Stimulated activated naive CD4-positive, alpha-beta T cell treated with Interleukin-2 at 50 U/mL for 16 hours (primary cell): ENCODE results near the gene GRK5.
"Not testable (repeated sequence)": the region's sequence is repeated elsewhere in the genome, so short reads cannot be mapped to it uniquely, and the experiment has no call there.

ENCODE experiments used
- DNase-seq: peaks from one replicate; lab custom pipeline; 2025; lab: John Stamatoyannopoulos, UW

GRK5 gene

DNA sequence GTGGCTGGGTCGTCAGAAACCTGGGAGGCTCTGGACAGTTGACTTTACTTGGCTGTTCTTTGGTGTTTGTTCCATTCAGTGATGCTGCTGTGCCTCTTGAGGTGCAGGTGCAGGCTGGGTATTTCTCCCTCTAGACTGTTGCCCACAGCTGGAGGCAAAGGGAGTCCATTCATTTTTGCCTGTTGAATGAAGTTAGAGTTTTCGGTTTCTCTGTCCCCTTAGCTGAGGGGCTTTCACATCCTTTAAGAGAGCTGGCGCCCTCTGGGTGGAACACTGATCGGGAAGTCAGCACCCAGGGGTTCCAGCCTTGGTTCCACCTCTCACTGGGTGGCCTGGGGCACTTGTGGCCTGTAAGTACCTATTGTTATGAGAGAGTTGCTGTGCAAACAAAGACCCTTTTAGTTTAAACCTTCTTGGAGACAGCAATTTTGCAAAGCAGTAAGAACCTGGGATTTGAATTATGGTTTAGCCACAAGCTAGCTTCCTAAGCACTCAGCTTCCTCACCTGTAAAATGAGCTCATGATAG, 67.2 kb downstream of the GRK5 start:
- DNase-seq = no peak

DNA sequence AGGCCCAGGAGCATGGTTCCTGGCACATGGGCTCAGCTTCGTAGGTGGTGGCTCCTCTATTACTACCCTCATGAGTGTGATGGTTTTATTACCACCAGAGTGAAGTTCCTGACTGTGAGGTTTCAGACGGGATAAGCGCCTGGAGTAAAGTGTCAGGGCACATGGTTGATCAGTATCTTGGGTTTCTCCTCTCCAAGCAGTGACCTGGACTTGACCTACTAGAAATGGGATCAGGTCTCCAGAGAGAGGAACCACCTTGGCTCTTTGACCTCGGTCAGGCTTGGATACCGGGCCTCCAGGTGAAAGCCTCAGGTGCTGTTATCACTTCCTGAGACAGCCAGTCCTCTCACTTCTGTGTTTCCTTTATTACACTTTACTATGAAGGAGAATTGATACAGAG, 67.7 kb downstream of the GRK5 start:
- no peak for DNase-seq

DNA sequence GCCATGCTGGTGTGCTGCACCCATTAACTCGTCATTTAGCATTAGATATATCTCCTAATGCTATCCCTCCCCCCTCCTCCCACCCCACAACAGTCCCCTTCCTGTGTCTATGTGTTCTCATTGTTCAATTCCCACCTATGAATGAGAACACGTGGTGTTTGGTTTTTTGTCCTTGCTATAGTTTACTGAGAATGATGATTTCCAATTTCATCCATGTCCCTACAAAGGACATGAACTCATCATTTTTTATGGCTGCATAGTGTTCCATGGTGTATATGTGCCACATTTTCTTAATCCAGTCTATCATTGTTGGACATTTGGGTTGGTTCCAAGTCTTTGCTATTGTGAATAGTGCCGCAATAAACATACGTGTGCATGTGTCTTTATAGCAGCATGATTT, 68.8 kb downstream of the GRK5 start:
- DNase-seq = not testable (repeated sequence)

DNA sequence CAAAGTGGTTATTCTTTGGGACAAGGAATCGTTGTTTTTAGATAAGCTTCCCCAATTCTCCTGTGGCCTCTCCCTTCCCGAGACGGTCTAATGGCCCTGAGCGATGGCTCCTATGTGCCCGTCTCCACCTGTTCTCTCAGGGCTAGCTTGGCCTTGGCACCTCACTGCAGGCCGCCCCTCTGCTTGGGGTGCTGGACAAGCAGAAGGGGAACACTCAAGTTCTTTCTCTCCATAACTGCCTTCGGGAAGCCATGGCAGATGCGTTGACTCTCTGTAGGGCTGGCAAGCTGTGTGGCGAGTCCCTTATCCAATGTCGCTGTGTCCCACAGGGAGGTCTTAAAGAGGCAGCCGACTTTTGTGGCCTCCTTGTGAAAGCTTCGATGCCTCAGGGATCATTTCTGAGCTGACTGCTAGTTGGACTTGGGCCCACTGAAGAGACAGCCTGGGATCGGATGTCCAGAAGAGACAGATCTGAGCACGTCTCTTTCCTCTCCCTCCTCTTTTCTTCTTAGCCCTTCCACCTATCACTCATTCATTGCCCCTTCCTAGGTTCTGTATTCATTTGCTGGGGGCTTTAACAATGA, 70.8 kb downstream of the GRK5 start:
- DNase-seq = no peak

DNA sequence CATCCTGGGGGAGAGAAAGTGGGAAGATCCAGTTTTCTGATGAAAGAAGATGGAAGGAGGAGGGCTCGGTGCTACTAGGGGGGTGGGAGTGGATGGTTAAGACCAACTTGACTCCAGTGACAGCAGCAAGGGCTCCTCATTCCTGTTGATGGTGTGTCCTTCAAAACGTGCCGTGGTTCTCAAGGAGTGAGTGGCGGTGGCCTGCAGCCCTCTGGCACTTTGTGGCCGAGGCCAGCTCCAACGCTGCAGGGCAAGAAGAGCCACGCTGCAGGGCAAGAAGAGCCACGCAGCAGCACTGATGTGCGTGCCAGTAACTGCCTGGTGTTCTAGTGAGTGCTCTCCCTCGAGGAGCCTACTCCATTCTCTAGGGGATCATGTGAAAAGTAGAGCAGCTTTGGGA, 72.1 kb downstream of the GRK5 start:
- DNase-seq = no peak

DNA sequence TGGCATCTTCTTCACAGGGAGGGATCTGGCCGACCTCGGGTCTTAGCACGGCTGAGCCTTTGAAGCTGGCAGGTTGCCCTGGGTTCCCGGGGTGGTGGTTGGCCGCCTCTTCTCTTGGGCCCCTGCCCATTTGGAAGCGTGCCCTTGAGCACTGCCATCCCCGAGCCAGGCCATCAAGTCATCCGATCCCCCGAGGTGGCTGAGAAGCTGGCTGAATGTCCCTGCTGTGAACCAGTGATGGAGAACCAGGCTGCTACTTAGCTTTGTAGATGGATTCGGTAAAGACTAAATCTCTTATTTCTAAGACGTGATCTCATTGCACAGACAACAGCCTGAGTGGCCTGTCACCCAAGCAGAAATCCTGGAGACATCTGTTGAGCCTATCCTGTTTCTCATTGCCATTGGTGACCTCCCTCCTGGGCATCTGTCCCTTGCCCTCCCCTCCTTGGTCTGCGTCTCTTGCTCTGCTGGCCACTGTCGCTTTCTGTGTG, 74.3 kb downstream of the GRK5 start:
- no peak for DNase-seq

DNA sequence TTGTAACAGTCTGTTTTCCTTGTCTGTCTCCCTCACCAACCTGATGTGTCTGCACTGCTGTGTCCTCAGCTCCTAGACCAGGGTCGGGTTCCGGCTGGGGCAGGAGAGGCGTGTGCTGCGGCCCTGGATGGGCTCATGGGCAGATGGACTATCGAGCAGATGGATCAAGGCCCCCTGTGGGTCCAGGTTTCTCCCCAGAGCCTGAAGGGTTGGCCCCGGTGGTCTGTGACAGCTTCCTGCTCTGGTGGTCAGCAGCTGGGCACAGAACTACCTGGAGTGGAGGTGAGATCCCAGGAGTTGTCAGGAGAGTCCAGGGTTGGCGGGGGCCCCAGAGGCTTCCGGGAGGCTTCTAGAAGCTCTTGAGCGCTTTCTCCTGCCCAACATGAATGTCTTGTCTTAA, 75.1 kb downstream of the GRK5 start:
- no peak for DNase-seq

DNA sequence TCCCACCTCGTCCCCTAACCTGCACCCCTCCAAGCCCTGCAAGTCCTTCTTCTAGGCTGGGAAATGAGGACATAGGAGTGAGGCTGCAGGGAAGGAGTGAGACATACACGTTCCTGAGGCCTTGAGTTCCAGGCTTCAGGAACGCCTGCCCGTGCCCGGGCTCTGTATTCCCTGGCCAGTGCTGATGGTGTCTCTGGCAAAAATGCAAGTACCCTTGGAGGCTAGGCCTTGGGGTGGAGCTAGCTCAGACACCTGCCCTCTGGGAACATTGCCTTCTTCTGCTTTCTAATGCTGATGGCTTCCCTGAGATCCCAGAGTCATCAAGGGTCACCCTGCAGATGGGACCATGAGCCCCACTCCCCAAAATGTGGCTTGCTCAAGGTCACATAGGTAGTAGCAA, 76.0 kb downstream of the GRK5 start:
- no peak for DNase-seq

DNA sequence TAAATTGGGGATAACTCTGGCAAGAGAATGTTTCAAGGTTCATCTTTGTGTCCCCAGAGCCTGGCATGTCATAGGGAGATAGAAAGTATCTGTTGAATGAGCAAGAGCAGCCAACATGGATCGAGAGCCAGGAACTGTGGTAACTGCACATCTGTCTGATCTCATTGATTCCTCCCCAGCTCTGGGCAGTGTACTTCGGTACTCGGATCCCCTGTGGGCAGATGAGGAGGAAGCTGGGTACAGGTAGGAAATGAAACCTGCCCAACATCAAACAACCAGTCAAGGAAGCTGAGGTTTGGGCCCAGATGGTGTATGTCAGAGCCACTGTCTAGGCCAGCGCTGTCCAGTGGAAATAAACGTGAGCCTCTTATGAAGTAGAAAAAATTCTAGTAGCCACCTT, 76.4 kb downstream of the GRK5 start:
- DNase-seq = peak; percentile 10

DNA sequence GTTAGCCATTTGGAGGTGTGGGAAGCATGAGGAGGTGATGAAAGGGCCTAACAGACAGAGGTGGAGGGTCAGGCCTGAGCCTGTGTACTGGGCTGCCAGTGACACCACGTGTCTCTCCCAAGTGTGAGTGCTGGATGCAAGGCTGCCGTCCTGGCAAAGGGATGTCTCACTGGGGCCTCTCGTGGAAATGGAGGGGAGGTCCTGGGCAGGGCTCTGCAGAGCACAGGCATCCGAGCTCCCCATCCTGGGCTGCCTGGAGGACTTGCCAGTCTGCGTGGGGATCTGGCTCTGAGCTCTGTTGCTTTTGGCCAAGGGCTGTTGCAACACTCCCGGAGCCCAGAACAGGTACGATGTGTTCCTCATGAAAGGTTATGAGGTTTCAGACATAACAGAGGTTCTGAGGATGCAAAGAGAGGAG, 77.3 kb downstream of the GRK5 start:
- DNase-seq = no peak

DNA sequence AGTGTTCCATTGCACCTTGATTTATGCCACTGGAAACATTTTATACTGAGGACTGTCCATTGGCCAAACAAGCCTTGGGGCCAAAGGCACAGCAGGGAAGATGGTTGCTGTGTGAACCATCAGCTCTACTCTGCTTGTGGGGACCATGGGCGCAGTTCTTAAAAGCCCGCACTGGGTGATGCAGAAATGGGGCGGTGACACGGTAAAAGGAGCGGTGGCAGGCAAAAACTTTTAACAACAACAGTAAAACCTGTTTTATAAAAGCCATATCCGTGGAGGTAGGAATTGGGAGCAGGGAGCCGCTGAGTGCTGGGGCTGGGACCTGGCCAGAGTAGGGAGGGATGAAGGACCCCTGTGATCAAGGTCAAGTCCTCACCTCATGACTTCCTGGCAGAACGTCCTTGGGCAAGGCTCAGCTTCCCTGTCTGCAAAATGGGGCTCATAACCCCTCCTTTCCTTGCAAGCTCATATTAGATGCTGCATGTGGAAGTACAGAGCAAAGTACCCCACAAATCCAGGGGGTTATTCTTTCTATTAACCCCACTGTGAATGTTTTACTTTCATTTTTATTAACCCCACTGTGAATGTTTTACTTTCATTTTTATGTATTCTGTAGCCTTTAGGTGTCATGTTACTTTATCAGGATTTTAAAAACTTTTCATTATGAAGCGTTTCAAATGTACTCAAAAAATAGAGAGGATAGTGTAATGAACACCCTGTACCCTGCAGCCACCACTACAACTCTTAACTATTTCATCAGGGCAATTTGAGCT, 78.3 kb downstream of the GRK5 start:
- DNase-seq = no peak

DNA sequence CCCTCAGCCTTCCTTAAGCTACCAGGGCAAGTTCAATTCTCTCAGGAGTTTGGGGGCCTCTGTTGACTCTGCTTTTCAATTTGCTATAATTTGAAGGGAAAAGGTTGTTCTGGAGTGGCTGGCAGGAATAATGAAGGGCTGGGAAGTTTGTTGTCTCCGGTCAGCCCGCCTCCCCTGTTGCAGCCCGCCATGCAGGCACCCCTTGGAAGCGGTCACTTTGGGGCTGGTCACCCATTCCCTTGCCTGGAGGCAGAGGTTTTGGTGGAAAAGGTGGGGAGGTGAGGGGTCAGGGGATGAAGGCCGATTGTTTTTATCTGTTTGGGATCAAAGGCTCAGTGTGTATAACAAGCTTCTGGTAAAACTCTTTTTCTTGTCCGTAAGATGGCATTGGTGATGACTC, 79.1 kb downstream of the GRK5 start:
- DNase-seq = no peak

DNA sequence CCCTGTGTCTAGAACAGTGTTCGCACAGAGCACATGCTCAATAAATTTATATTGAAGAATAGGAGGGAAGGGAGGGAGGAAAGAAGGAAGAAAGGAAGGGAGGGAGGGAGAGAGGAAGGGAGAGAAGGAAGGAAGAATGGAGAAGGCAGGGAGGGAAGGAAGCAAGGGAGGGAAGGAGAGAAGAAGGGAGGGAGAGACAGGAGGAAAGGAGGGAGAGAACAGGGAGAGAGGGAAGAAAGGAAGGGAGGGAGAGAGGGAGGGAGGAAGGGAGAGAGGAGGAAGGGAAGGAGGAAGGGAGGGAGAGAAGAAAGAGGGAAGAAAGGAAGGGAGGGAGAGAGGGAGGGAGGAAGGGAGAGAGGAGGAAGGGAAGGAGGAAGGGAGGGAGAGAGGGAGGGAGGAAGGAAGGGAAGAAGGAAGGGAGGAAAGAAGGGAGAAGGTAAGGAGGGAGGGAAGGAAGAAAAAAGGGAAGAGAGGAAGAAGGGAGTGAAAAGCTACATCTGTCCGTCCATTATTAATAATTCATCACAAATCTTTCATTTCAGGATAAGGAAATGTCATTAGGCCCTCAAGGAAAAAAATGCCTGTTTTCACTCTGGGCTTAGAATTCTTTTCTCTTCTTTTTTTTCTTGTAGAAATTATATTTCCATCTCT, 79.7 kb downstream of the GRK5 start:
- DNase-seq = no peak

DNA sequence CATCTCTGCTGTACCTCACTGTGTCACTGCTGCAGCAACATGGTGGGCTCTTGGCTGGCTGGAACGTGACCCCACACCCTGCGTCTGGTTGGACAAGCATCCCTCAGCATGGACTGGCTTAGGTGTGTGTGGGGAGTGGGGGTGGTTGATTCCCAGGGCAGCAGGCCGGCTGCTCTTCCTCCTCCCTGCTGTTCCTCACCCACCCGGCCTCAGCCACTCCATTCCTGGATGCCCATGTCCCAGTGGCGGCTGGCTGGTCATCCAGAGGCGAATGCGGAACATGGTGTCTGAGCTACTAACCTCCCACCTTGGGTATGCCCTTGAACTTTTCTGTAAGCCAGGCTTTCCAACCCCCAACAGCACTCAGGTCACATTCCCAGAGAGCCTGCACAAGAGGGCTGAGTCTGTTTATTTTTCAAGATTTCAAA, 81.2 kb downstream of the GRK5 start:
- no peak for DNase-seq

DNA sequence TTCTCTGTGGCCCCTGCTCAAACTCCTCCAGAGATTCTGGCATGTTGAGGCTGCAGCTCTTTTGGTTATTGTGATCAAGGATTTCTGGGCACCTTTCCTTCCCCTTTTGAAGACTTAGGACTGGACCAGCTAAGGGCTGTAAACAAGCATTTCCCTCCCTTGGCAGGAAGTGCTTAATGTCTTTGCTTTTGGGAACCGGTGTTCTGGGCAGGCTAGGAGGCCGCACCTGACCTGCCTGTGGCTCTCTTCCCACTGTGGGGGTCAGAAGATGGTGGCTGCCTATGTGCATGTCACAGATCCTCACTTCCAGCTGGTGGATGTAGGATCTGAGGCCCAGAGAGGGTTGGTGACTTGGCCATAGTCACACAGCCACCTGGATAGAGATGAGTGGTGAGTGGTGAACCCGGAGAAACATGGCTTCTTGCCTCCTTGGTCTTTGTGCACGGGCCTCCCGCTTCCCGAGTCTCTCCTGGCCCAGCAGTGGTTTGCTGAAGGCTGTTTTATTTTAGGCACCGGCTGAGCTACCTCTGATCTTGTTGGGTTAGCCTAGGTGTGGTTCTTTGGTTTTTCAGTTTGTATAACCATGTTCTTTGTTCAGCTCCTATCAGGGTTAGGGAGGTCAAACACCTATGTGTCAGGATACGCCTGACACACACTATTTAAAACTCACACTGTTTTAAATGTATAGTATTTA, 82.0 kb downstream of the GRK5 start:
- DNase-seq = no peak

DNA sequence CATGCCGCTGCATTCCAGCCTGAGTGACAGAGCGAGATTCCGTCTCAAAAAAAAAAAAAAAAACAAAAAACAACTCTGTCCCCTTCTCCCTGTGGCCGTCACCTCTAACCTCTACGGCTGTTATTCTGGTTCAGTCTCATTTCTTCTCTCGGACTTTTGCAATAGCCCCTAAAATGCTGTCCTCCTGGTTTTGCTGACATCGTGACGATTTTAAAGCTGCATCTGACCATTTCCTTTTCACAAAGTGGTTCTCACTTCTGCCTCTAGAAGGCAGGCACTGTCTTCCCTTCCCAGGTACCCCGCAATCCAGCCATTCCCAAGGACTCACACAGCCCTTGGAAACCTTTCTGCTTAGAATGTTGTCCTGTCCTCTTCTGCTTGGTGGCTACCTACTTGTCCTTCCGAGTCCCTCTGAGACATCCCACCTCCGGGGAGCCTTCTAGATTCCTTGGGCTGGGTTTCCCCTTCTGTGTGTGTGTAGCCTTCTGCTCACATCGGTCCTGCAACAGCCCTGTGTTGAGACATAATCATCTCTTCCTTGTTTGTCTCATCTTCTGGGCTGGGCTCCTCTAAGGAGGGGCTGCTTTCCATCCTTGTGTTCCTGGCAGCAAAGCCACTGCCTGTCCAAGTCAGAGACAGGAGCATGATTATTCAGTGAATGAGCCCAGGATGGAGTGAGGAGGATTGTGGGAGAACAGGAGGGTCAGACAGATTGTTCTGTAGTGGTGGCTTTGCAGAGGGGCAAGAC, 83.1 kb downstream of the GRK5 start:
- no peak for DNase-seq

DNA sequence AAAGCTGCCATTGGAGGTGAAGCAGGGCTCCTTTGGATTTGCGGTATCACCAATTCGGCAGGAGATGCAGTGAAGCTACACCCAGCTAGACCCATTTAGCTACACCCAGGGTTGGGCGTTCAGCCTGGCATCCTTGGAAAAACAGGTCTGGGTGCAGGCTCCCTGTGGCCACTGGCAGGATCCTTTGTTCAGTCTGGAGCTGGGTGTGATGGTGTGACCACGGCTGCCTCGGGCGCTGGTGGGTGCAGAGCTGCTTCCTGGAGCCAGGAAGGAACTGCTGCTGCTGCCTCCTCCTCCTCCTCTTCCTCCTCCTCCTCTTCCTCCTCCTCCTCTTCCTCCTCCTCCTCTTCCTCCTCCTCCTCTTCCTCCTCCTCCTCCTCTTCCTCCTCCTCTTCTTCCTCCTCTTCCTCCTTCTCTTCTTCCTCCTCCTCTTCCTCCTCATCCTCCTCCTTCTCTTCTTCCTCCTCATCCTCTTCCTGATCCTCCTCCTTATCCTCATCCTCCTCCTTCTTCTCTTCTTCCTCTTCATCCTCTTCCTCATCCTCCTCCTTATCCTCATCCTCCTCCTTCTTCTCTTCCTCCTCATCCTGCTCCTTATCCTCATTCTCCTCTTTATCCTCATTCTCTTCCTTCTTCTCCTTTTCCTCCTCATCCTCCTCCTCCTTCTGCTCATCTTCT, 84.0 kb downstream of the GRK5 start:
- no peak for DNase-seq

DNA sequence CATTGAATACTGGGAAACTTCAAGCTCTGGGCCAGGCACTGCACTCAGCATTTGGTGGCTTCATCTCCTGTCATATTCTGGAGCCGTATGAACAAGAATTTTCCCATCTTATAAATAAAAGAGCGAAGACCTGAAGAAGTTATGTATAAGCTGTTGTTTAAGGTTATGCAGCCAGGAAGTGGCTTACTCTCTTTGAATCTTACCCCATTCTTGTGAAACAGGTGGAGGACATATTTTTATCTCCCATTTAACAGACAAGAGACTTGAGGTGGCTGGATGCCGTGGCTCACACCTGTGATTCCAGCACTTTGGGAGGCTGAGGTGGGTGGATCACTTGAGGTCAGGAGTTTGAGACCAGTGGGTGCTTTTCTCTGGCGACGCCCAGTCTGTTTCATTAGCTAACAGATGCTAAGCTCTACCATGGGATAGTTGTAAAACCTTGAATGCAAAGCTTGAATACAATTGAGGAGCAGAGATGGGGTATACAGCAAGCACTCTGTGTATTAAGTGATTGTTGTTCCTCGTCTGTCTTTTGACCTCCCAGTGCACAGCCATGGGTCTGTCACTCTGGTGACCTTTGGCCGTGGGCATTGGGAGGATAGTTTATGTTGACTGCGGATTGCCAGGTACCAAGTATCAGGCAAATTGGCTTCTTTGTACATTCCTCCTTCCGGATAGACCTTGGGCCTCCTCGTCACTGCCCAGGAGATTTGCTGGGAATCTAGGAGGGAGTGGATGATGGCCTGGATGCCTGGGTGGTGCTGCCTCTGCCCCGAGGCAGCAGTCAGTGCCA, 85.8 kb downstream of the GRK5 start:
- DNase-seq = no peak

DNA sequence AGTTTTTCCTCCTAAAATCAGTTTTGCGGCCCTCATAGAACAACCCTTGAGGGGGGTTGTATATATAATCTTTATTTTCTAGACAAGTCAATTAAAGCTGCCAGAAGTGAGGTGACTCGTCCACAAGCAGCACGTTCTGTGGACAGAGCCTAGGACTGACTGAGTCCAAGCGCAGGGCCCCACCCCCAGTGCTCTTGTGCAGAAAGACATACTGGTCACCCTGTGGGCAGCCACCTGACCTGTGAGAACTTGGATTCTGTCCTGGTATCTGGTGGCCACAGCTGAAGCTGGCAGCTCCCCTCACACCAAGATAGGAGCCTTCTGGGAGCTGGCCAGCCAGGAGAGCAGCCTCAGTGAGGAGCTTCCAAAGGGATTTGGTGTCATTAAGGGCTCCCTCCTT, 89.3 kb downstream of the GRK5 start:
- no peak for DNase-seq
